KMS-11 (cell line): ENCODE data around the gene TPST1.

Experiments
- H2AFZ ChIP-seq: fragments of 200-600 bp; sonication (generic); 2 replicates; pipeline ENCODE4 v1.6.1; 2016; ENCODE audit warnings: antibody characterized with exemption, mixed run types, low read depth
- H3K27ac ChIP-seq: fragments of 200-600 bp; sonication (generic); 2 replicates; pipeline ENCODE4 v1.6.1; 2016; ENCODE audit warnings: mild to moderate bottlenecking, mixed run types
- H3K27me3 ChIP-seq: fragments of 200-600 bp; sonication (generic); 2 replicates; pipeline ENCODE4 v1.6.1; 2017; ENCODE audit warnings: mild to moderate bottlenecking, low read depth, mixed run types, moderate library complexity; ENCODE audit not compliant: insufficient read depth
- H3K36me3 ChIP-seq: fragments of 200-600 bp; sonication (generic); 2 replicates; pipeline ENCODE4 v1.6.1; 2017; ENCODE audit warnings: mild to moderate bottlenecking, mixed run types; ENCODE audit not compliant: insufficient read depth
- H3K4me1 ChIP-seq: fragments of 200-600 bp; sonication (generic); 2 replicates; pipeline ENCODE4 v1.6.1; 2016; ENCODE audit warnings: mild to moderate bottlenecking, low read depth, mixed run types; ENCODE audit not compliant: poor library complexity, severe bottlenecking
- H3K4me2 ChIP-seq: fragments of 200-600 bp; sonication (generic); 2 replicates; pipeline ENCODE4 v1.7.0; 2016; ENCODE audit warnings: mild to moderate bottlenecking, mixed run types
- H3K4me3 ChIP-seq: fragments of 200-600 bp; sonication (generic); IDR thresholded peaks from 2 replicates; pipeline ENCODE4 v1.6.1; 2017; ENCODE audit warnings: low read depth, low read length, mixed read lengths; ENCODE audit not compliant: insufficient read depth
- H3K79me2 ChIP-seq: fragments of 200-600 bp; sonication (generic); 2 replicates; pipeline ENCODE4 v1.6.1; 2016; ENCODE audit warnings: low read depth, mixed run types; ENCODE audit not compliant: insufficient read depth
- H3K9ac ChIP-seq: fragments of 200-600 bp; sonication (generic); 2 replicates; pipeline ENCODE4 v1.6.1; 2016; ENCODE audit warnings: mild to moderate bottlenecking, mixed run types
- H4K20me1 ChIP-seq: fragments of 200-600 bp; sonication (generic); 2 replicates; pipeline ENCODE4 v1.6.1; 2016; ENCODE audit warnings: mild to moderate bottlenecking, mixed run types; ENCODE audit not compliant: insufficient read depth
- TF ChIP-seq, protein P1 (sequence below): fragments of 200-600 bp; sonication (generic); conservative IDR thresholded peaks from 2 replicates; pipeline ENCODE4 v1.6.1; 2017; ENCODE audit warnings: low read depth, mild to moderate bottlenecking, antibody characterized with exemption, low read length, moderate library complexity, mixed read lengths

Gene TPST1

DNA sequence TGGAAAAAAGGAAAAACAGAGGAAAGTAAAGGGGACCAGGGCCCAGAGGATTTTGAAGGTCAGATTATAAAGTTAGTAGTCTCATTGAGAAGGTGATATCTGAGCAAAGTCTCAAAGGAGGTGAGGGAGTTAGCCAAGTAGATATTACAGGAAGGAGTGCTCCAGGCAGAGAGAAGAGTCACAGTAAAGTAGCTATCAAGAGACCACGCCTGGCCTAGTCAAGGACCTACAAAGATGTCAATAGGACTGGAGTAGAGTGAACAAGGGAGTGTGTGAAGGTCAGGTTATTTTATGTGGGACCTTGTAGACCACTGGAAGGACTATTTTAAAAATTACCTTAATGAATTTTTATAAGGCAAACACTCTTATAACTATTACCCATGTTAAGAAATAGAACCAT lies 64.8 kb downstream of the TPST1 start:
- Histone ChIP-seq H3K9ac (no peak overlapping the region), H4K20me1 (no peaks in the 10 kb centered on the region), H3K4me2 (no peak overlapping the region), H3K27ac (no peak overlapping the region), H3K4me1 (peaks cover 20% of the 10 kb centered on the region), H3K79me2 (peaks cover 30% of the 10 kb centered on the region; the same call in 1 of the 2 replicates), H3K27me3 (no peaks in the 10 kb centered on the region), H3K36me3 (no peaks in the 10 kb centered on the region), H3K4me3 (no peak overlapping the region), H2AFZ (no peak overlapping the region)
- TF ChIP-seq, protein P1, sequence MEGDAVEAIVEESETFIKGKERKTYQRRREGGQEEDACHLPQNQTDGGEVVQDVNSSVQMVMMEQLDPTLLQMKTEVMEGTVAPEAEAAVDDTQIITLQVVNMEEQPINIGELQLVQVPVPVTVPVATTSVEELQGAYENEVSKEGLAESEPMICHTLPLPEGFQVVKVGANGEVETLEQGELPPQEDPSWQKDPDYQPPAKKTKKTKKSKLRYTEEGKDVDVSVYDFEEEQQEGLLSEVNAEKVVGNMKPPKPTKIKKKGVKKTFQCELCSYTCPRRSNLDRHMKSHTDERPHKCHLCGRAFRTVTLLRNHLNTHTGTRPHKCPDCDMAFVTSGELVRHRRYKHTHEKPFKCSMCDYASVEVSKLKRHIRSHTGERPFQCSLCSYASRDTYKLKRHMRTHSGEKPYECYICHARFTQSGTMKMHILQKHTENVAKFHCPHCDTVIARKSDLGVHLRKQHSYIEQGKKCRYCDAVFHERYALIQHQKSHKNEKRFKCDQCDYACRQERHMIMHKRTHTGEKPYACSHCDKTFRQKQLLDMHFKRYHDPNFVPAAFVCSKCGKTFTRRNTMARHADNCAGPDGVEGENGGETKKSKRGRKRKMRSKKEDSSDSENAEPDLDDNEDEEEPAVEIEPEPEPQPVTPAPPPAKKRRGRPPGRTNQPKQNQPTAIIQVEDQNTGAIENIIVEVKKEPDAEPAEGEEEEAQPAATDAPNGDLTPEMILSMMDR: no peak

DNA sequence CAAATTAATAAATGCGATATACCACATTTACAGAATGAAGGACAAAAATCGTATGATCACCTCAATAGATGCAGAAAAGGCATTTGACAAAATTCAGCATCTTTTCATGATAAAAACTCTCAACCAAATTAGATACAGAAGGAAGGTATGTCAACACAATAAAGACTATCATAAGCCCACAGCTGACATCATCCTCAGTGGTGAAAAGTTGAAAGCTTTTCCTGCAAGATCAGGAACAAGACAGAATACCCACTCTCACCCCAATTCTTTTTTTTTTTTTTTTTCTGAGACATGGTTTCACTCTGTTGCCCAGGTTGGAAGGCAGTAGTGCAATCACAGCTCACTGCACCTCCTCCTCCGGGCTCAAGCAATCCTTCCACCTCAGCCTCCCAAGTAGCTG lies 67.2 kb downstream of the TPST1 start:
- H3K27ac ChIP-seq: no peak overlapping the region
- H3K4me3 ChIP-seq: no peak overlapping the region
- H3K9ac ChIP-seq: no peak overlapping the region
- no peak overlapping the region for H2AFZ ChIP-seq
- H3K79me2 ChIP-seq: peaks cover 18% of the 10 kb centered on the region; the same call in 1 of the 2 replicates
- H4K20me1 ChIP-seq: no peaks in the 10 kb centered on the region
- H3K4me2 ChIP-seq: no peak overlapping the region
- TF ChIP-seq, protein P1: no peak
- peaks cover 8% of the 10 kb centered on the region for H3K4me1 ChIP-seq
- H3K27me3 ChIP-seq: no peaks in the 10 kb centered on the region
- H3K36me3 ChIP-seq: no peaks in the 10 kb centered on the region

DNA sequence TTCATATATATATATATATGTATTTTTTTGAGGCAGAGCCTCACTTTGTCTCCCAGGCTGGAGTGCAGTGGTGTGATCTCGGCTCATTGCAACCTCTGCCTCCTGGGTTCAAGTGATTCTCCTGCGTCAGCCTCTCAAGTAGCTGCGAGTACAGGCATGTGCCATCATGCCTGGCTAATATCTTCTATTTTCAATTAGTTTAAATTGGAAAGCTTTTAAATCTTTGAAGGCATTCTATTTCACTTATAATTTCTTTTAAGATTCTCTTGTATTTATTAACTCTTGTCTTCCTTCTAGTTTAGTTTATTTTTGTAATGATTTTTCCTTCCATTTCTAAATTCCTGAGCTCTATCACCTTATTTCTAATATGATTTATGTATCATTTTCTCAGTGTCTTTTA lies 71.2 kb downstream of the TPST1 start:
- H3K79me2 ChIP-seq: peaks cover 45% of the 10 kb centered on the region; the same call in 1 of the 2 replicates
- H3K27me3 ChIP-seq: no peaks in the 10 kb centered on the region
- H2AFZ ChIP-seq: no peak overlapping the region
- no peaks in the 10 kb centered on the region for H4K20me1 ChIP-seq
- no peaks in the 10 kb centered on the region for H3K36me3 ChIP-seq
- no peak overlapping the region for H3K9ac ChIP-seq
- TF ChIP-seq, protein P1: no peak
- peaks cover 12% of the 10 kb centered on the region for H3K4me1 ChIP-seq
- H3K27ac ChIP-seq: no peak overlapping the region
- no peak overlapping the region for H3K4me3 ChIP-seq
- H3K4me2 ChIP-seq: no peak overlapping the region

DNA sequence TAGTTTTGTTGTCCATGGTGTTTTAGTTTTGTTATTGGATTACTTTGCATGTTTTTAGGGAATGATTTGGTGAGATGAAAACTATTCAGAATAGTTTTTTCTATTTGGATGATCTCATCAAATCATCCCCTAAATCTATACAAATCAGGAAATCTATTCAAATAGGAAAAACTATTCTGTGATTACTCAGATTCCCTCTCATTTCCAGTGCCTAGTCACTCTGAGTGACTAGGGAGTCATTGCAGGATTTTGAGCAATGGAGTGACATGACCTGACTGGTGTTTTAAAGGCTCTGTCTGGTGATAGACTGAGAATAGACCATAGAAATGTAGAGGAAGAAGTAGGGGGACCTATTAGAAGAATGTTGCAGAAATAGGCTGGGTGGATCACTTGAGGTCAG lies 72.4 kb downstream of the TPST1 start:
- H3K79me2 ChIP-seq: peaks cover 54% of the 10 kb centered on the region; the same call in 1 of the 2 replicates
- H4K20me1 ChIP-seq: no peaks in the 10 kb centered on the region
- no peak overlapping the region for H3K4me3 ChIP-seq
- TF ChIP-seq, protein P1: no peak
- H3K27ac ChIP-seq: no peak overlapping the region
- no peak overlapping the region for H2AFZ ChIP-seq
- no peaks in the 10 kb centered on the region for H3K27me3 ChIP-seq
- no peaks in the 10 kb centered on the region for H3K36me3 ChIP-seq
- H3K4me1 ChIP-seq: peaks cover 24% of the 10 kb centered on the region
- no peak overlapping the region for H3K9ac ChIP-seq
- no peak overlapping the region for H3K4me2 ChIP-seq
